CD4-positive, alpha-beta T cell (primary cell): ENCODE results near the gene LMNTD2. TPM values are rescaled to one million over a fixed set of nuclear protein-coding genes. Genes with fewer than 3 reads are reported as not detected.

Experiments
- ATAC-seq: fragments of 200-7000 bp; cut with Tn5 transposase; one replicate; pipeline ENCODE4 v1.10.0; 2022; ENCODE audit warnings: mild to moderate bottlenecking; ENCODE audit not compliant: poor library complexity
- CTCF ChIA-PET: fragments of 350-600 bp; sonication (Branson Sonifier 250); formaldehyde crosslinking; loops from one replicate; lab custom pipeline; 2021; ENCODE audit warnings: antibody characterized with exemption, inconsistent platforms; lab: Charles Lee
- POLR2A ChIA-PET: fragments of 350-600 bp; sonication (Branson Sonifier 250); formaldehyde crosslinking; loops from one replicate; lab custom pipeline; 2021; ENCODE audit warnings: antibody characterized with exemption, inconsistent platforms; lab: Charles Lee
- DNase-seq, 14 experiments: peaks; one replicate each; pipeline ENCODE4 v3.0.0-alpha.2; 2013 to 2020; ENCODE audit warnings: mixed read lengths in 2 of 14
- H3K27ac ChIP-seq, 2 donors: one replicate each; pipeline versions ENCODE4 v1.5.1 to v1.7.0; 2013; ENCODE audit warnings: low read length in 2 of 2, low read depth in 1 of 2, mild to moderate bottlenecking in 1 of 2
- H3K27me3 ChIP-seq, 2 experiments: 1 replicate in 1 of 2; 2 replicates in 1 of 2; pipeline versions ENCODE4 v1.6.1 to v1.7.0; 2013; ENCODE audit warnings: low read length in 2 of 2, control low read depth in 1 of 2, mild to moderate bottlenecking in 1 of 2, moderate library complexity in 1 of 2; ENCODE audit not compliant: insufficient read depth in 2 of 2, control insufficient read depth in 1 of 2
- H3K36me3 ChIP-seq: one replicate; pipeline ENCODE4 v1.6.1; 2013; ENCODE audit warnings: low read length, control low read depth; ENCODE audit not compliant: insufficient read depth
- H3K4me1 ChIP-seq: one replicate; pipeline ENCODE4 v1.6.1; 2013; ENCODE audit warnings: low read length, control low read depth; ENCODE audit not compliant: insufficient read depth
- H3K4me3 ChIP-seq: one replicate; pipeline ENCODE4 v1.5.1; 2013; ENCODE audit warnings: mild to moderate bottlenecking, low read length, moderate library complexity
- H3K9me3 ChIP-seq, 2 experiments: 1 replicate in 1 of 2; 2 replicates in 1 of 2; pipeline versions ENCODE4 v1.6.1 to v1.7.0; 2013; ENCODE audit warnings: low read length in 2 of 2, mild to moderate bottlenecking in 2 of 2, control low read depth in 1 of 2, moderate library complexity in 1 of 2; ENCODE audit not compliant: control insufficient read depth in 1 of 2, insufficient read depth in 1 of 2
- H3K27ac Mint-ChIP-seq: one replicate; pipeline ENCODE4 v1.8.0; 2020; ENCODE audit warnings: mixed read lengths
- H3K27me3 Mint-ChIP-seq: one replicate; pipeline ENCODE4 v1.8.0; 2021; ENCODE audit warnings: mixed read lengths
- H3K36me3 Mint-ChIP-seq: one replicate; pipeline ENCODE4 v1.8.0; 2021; ENCODE audit warnings: low read depth, mixed read lengths
- H3K4me1 Mint-ChIP-seq: one replicate; pipeline ENCODE4 v1.8.0; 2021; ENCODE audit warnings: low read depth, mixed read lengths
- H3K4me3 Mint-ChIP-seq: one replicate; pipeline ENCODE4 v1.8.0; 2020; ENCODE audit warnings: mild to moderate bottlenecking, mixed read lengths
- H3K9me3 Mint-ChIP-seq: one replicate; pipeline ENCODE4 v1.8.0; 2020; ENCODE audit warnings: mixed read lengths
- intact Hi-C, 2 experiments: fragments of 100-400 bp; cut with DNase I in 1 of 2; cut with micrococcal nuclease in 1 of 2; formaldehyde crosslinking; loops; one replicate each; pipeline versions ENCODE4 v1.15.1 to v1.9.0; 2023 to 2025; cut with DNase I, micrococcal nuclease
- total RNA-seq, 174 experiments: library from RNA in 2 of 174; stranded (reverse) in 2 of 174; gene quantifications; one replicate each; pipeline ENCODE4 v1.2.3 and lab custom pipeline; 2021 to 2026
- TF ChIP-seq, protein P1 (sequence below): fragments of 200-600 bp; IDR thresholded peaks from one replicate; pipeline ENCODE4 v1.8.0; 2022; ENCODE audit warnings: antibody characterized with exemption, mild to moderate bottlenecking

The LMNTD2 gene
- total RNA-seq, 2 experiments from 2014 or later = 8.2 to 10.3 TPM

DNA sequence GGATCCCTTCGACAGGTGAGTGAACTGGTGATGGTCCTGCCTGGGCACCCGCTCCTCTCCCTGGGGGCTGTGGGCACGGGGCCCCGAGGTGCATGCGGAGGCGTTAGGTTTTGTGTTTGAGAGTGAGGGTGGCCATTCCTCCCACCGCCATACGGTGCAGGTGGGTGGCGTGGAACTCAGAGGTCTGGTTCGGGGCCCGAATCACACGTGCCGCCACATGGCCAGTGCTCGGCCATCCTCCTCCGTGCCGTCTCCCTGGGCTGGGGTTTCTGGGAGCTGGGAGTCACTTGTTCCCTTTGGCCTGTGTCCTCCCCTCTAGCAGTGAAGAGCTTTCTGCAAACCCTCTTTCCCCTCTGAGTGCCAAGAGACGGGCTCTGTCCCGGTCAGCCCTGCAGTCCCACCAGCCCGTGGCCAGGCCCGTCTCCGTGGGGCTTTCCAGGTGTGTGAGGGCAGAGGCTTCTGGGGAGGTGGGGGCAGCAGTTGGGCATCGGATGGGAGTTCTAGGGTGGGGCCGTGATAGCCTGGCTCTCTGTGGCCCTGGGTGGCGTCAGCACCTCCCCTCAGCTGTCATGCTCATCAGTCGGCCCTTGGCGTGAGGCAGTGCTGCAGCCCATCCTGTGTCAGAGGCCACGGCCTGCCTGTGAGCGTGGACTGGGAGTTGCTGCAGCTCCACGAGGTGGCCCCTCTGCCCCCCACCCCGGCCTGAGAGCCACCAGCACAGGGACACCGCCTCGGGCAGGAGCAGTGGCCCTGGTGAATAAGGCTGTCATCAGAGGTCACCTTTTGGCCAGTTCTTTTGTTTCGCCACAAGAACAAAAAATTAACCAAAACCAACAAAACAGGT is 45.0 kb upstream of the LMNTD2 start:
- no peak overlapping the region for H3K27ac ChIP-seq
- intact Hi-C loops = no loop called here
- CTCF ChIA-PET = no interaction called here
- no peak for ATAC-seq
- no peaks in the 10 kb centered on the region for H3K27me3 ChIP-seq
- peaks cover 53% of the 10 kb centered on the region for H3K36me3 Mint-ChIP-seq
- H3K9me3 ChIP-seq = no peaks in the 10 kb centered on the region
- H3K4me1 Mint-ChIP-seq = no peaks in the 10 kb centered on the region
- no peak for DNase-seq
- peaks cover 89% of the 10 kb centered on the region for H3K36me3 ChIP-seq
- no peak overlapping the region for H3K27ac Mint-ChIP-seq
- POLR2A ChIA-PET = no interaction called here
- TF ChIP-seq, protein P1, sequence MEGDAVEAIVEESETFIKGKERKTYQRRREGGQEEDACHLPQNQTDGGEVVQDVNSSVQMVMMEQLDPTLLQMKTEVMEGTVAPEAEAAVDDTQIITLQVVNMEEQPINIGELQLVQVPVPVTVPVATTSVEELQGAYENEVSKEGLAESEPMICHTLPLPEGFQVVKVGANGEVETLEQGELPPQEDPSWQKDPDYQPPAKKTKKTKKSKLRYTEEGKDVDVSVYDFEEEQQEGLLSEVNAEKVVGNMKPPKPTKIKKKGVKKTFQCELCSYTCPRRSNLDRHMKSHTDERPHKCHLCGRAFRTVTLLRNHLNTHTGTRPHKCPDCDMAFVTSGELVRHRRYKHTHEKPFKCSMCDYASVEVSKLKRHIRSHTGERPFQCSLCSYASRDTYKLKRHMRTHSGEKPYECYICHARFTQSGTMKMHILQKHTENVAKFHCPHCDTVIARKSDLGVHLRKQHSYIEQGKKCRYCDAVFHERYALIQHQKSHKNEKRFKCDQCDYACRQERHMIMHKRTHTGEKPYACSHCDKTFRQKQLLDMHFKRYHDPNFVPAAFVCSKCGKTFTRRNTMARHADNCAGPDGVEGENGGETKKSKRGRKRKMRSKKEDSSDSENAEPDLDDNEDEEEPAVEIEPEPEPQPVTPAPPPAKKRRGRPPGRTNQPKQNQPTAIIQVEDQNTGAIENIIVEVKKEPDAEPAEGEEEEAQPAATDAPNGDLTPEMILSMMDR = no peak
- H3K9me3 Mint-ChIP-seq = no peaks in the 10 kb centered on the region
- no peak overlapping the region for H3K4me3 ChIP-seq
- H3K27me3 Mint-ChIP-seq = no peaks in the 10 kb centered on the region
- H3K4me3 Mint-ChIP-seq = no peak overlapping the region
- H3K4me1 ChIP-seq = no peaks in the 10 kb centered on the region

DNA sequence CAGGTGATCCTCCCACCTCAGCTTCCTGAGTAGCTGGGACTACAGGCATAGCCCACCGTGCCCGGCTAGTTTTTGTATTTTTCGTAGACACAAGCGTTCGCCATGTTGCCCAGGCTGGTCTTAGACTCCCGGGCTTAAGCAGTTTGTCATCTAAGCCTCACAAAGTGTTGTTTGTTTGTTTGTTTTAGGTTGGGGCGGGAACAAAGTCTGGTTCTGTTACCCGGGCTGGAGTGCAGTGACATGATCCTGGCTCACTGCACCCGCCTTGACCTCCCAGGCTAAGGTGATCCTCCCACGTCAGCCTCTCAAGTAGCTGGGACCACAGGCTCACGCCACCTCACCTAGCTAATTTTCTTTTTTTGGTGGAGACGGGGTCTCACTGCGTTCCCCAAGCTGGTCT is 42.6 kb upstream of the LMNTD2 start:
- H3K4me1 ChIP-seq = no peaks in the 10 kb centered on the region
- no peaks in the 10 kb centered on the region for H3K9me3 Mint-ChIP-seq
- H3K27me3 ChIP-seq = no peaks in the 10 kb centered on the region
- intact Hi-C loops = no loop called here
- ChIA-PET POLR2A (no interaction called here), CTCF (no interaction called here)
- no peak overlapping the region for H3K4me3 ChIP-seq
- peaks cover 85% of the 10 kb centered on the region for H3K36me3 ChIP-seq
- H3K9me3 ChIP-seq = no peaks in the 10 kb centered on the region
- H3K27ac Mint-ChIP-seq = no peak overlapping the region
- ATAC-seq (no peak), DNase-seq (no peak)
- H3K4me1 Mint-ChIP-seq = no peaks in the 10 kb centered on the region
- H3K4me3 Mint-ChIP-seq = no peak overlapping the region
- H3K27ac ChIP-seq = no peak overlapping the region
- TF ChIP-seq, protein P1 = no peak
- no peaks in the 10 kb centered on the region for H3K27me3 Mint-ChIP-seq
- peaks cover 64% of the 10 kb centered on the region for H3K36me3 Mint-ChIP-seq

DNA sequence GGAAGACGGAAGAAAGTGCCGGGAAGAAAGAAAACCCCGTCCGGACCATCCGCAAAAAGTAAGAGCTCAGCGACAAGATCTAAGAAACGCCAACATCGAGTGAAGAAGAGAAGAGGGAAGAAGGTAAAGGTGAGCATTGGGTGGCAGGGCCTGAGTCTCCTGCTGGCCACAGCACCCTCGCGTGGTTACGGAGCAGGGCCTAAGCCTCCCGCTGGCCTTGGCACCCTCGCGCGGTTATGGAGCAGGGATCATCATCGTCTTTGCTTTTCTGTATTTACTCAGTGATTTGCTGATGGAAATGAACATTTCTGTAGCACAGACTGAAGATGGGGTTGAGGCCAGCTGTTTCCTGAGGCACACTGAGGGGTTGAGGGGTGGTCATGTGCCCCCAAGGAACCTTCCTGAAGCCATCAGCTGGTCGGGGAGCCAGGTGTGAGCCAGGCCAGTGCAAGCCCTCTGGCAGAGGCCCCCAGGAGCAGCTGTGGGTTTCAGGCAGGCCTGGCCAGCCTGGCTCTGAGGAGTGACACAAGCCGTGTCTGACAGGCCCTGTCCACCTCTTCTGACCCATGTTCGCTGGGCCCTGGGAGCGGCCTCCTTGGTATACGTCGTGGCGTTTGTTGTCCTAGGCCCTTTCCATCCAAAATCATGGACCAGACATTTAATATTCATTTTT is 41.2 kb upstream of the LMNTD2 start:
- ATAC-seq (no peak), DNase-seq (no peak)
- no peak overlapping the region for H3K27ac Mint-ChIP-seq
- no peaks in the 10 kb centered on the region for H3K4me1 Mint-ChIP-seq
- H3K27ac ChIP-seq = no peak overlapping the region
- H3K36me3 Mint-ChIP-seq = peaks cover 66% of the 10 kb centered on the region
- intact Hi-C loops = no loop called here
- TF ChIP-seq, protein P1 = no peak
- no peak overlapping the region for H3K4me3 ChIP-seq
- H3K27me3 Mint-ChIP-seq = no peaks in the 10 kb centered on the region
- H3K4me3 Mint-ChIP-seq = no peak overlapping the region
- ChIA-PET CTCF (no interaction called here), POLR2A (interaction anchor here (0.9 to 1.4 kb wide), 3 partner anchors 13 to 33 kb away, joined by 3 read pairs; partner anchors contain the start of gene PHRF1)
- H3K9me3 Mint-ChIP-seq = no peaks in the 10 kb centered on the region
- H3K36me3 ChIP-seq = peaks cover 84% of the 10 kb centered on the region
- H3K9me3 ChIP-seq = no peaks in the 10 kb centered on the region
- no peaks in the 10 kb centered on the region for H3K27me3 ChIP-seq
- no peaks in the 10 kb centered on the region for H3K4me1 ChIP-seq
